Sigmoid colon (tissue), 7 donors: Measurements from ENCODE around the gene YJU2. TPM values are rescaled to one million over a fixed set of nuclear protein-coding genes. Genes with fewer than 3 reads are reported as not detected.

Source experiments
- DNase-seq: peaks from one replicate; pipeline ENCODE4 v3.0.0-alpha.2; 2019
- H3K27ac ChIP-seq, 4 donors: fragments of 200-600 bp; sonication (generic); one replicate each; pipeline ENCODE4 v1.5.1; 2016 to 2019; ENCODE audit warnings: mild to moderate bottlenecking in 1 of 4
- H3K27me3 ChIP-seq, 3 donors: fragments of 200-600 bp; sonication (generic); one replicate each; pipeline ENCODE4 v1.5.1; 2019; ENCODE audit warnings: mild to moderate bottlenecking in 1 of 3
- H3K36me3 ChIP-seq, 4 donors: fragments of 200-600 bp; sonication (generic); one replicate each; pipeline ENCODE4 v1.5.1; 2016 to 2019
- H3K4me1 ChIP-seq, 4 donors: fragments of 200-600 bp; sonication (generic); one replicate each; pipeline ENCODE4 v1.5.1; 2017 to 2019
- H3K4me3 ChIP-seq, 4 donors: fragments of 200-600 bp; sonication (generic); one replicate each; pipeline ENCODE4 v1.5.1; 2017 to 2019; ENCODE audit warnings: mild to moderate bottlenecking in 2 of 4, moderate library complexity in 1 of 4
- H3K9me3 ChIP-seq, 4 donors: fragments of 200-600 bp in 3 of 4; sonication (generic) in 3 of 4; one replicate each; pipeline versions ENCODE4 v1.5.1 to v1.6.1; 2013 to 2019
- CTCF ChIP-seq, 4 experiments: fragments of 450-650 bp in 3 of 4; fragments of 200-600 bp in 1 of 4; IDR thresholded peaks; one replicate each; pipeline ENCODE4 v1.5.1; 2016 to 2019; ENCODE audit warnings: antibody characterized with exemption in 4 of 4, mild to moderate bottlenecking in 3 of 4, moderate library complexity in 2 of 4
- EP300 ChIP-seq, 4 donors: sonication (generic); formaldehyde crosslinking; IDR thresholded peaks; one replicate each; pipeline ENCODE4 v1.6.1; 2017; ENCODE audit warnings: antibody characterized with exemption in 4 of 4
- POLR2A ChIP-seq, 2 donors: fragments of 450-650 bp; IDR thresholded peaks; one replicate each; pipeline ENCODE4 v1.6.1; 2016; ENCODE audit warnings: antibody characterized with exemption in 2 of 2, mild to moderate bottlenecking in 2 of 2, moderate library complexity in 2 of 2
- POLR2AphosphoS5 ChIP-seq, 4 donors: sonication (generic); formaldehyde crosslinking; IDR thresholded peaks; one replicate each; pipeline ENCODE4 v1.6.1; 2017; ENCODE audit warnings: antibody characterized with exemption in 4 of 4
- WGBS, 2 donors: extraction: QIAGEN DNeasy Blood & Tissue Kit; methylation state at CpG; one replicate each; pipeline ENCODE4 v1.1.7; 2013; 5-methylcytosine and 5-hydroxymethylcytosine counted together
- intact Hi-C: fragments of 100-400 bp; cut with DNase I; formaldehyde crosslinking; loops from one replicate; pipeline ENCODE4 v1.15.1; 2023
- polyA plus RNA-seq, 3 donors: library from polyadenylated mRNA; stranded (reverse); fragments of 200-250 nt; gene quantifications; one replicate each; pipeline ENCODE4 v1.2.3, GENCODE V29; 2013
- total RNA-seq, 4 donors: library from RNA; depleted of rRNA; stranded (reverse); fragments of >200 nt; gene quantifications; one replicate each; pipeline ENCODE4 v1.1.0, GENCODE V29; 2016
- donor health status: healthy with polysubstance abuse.
- donor health status: Bipolar disorder and iron deficiency.
- donor health status: healthy.

Gene YJU2
- total and polyA plus RNA-seq, 7 donors = 19.4 to 31.8 (median 21.5) TPM

GRCh38 chr19:4300589-4300988 is 53.7 kb downstream of the YJU2 start:
- no peaks in the 10 kb centered on the region for H3K36me3 ChIP-seq
- peaks cover 0 to 33% (median 21%) of the 10 kb centered on the region in 3 donors for H3K27me3 ChIP-seq
- H3K27ac ChIP-seq = no peak overlapping the region
- 89 to 90% methylated on average over 3 of the region's 3 CpGs for WGBS, 2 donors
- TF ChIP-seq CTCF (IDR thresholded peaks at IDR 0.05) (no peak), POLR2A (IDR thresholded peaks at IDR 0.05) (no peak), POLR2AphosphoS5 (IDR thresholded peaks at IDR 0.05) (no peak), EP300 (IDR thresholded peaks at IDR 0.05) (no peak)
- no peak for DNase-seq
- intact Hi-C loops = no loop called here
- no peak overlapping the region for H3K4me3 ChIP-seq
- H3K9me3 ChIP-seq = no peaks in the 10 kb centered on the region
- peaks cover 0 to 10% (median 4%) of the 10 kb centered on the region in 4 donors for H3K4me1 ChIP-seq

GRCh38 chr19:4301590-4302242 is 54.8 kb downstream of the YJU2 start:
- H3K4me1 ChIP-seq = peaks cover 0 to 10% (median 4%) of the 10 kb centered on the region in 4 donors
- intact Hi-C loops = no loop called here
- H3K27me3 ChIP-seq = peaks cover 0 to 23% (median 23%) of the 10 kb centered on the region in 3 donors
- TF ChIP-seq POLR2AphosphoS5 (IDR thresholded peaks at IDR 0.05) (no peak), EP300 (IDR thresholded peaks at IDR 0.05) (no peak), CTCF (IDR thresholded peaks at IDR 0.05) (no peak), POLR2A (IDR thresholded peaks at IDR 0.05) (no peak)
- H3K27ac ChIP-seq = no peak overlapping the region
- H3K36me3 ChIP-seq = no peaks in the 10 kb centered on the region
- H3K9me3 ChIP-seq = no peaks in the 10 kb centered on the region
- 48 to 57% methylated on average over 13 of the region's 13 CpGs for WGBS, 2 donors
- DNase-seq = no peak
- H3K4me3 ChIP-seq = no peak overlapping the region

- H3K4me3 ChIP-seq = no peak within 1 kb of the TSS
- H3K27me3 ChIP-seq = peaks cover 0 to 23% (median 22%) of the 10 kb centered on the region in 3 donors
- 37 to 57% methylated on average over 8 of the region's 8 CpGs for WGBS, 2 donors
- peaks cover 0 to 10% (median 4%) of the 10 kb centered on the region in 4 donors for H3K4me1 ChIP-seq
- H3K36me3 ChIP-seq = no peaks in the 10 kb centered on the region
- intact Hi-C loops = no loop called here
- no peaks in the 10 kb centered on the region for H3K9me3 ChIP-seq
- TF ChIP-seq CTCF (IDR thresholded peaks at IDR 0.05) (no peak), POLR2A (IDR thresholded peaks at IDR 0.05) (no peak), POLR2AphosphoS5 (IDR thresholded peaks at IDR 0.05) (no peak), EP300 (IDR thresholded peaks at IDR 0.05) (no peak)
- H3K27ac ChIP-seq = no peak within 1 kb of the TSS
- no peak for DNase-seq
Measured at GRCh38 chr19:4302243-4302640, 55.4 kb downstream of the YJU2 start, which contains the start of gene TMIGD2. Gene TMIGD2 (minus strand): TSS chr19:4302389. CDS start chr19:4302385, 4 bp downstream.

GRCh38 chr19:4303819-4304537 is 57.1 kb downstream of the YJU2 start:
- DNase-seq = no peak
- Histone ChIP-seq H3K4me1 (peaks cover 0 to 10% (median 4%) of the 10 kb centered on the region in 4 donors), H3K4me3 (peak overlapping the region in 3 of 4 donors; percentile 16 to 38 (median 37)), H3K27me3 (peaks cover 0 to 23% (median 22%) of the 10 kb centered on the region in 3 donors), H3K27ac (no peak overlapping the region), H3K9me3 (no peaks in the 10 kb centered on the region), H3K36me3 (no peaks in the 10 kb centered on the region)
- WGBS, 2 donors = 49 to 52% methylated on average over 18 of the region's 18 CpGs
- TF ChIP-seq POLR2AphosphoS5 (IDR thresholded peaks at IDR 0.05) (no peak), POLR2A (IDR thresholded peaks at IDR 0.05) (no peak), CTCF (IDR thresholded peaks at IDR 0.05) (no peak), EP300 (IDR thresholded peaks at IDR 0.05) (no peak)
- intact Hi-C loops = no loop called here
